Measurements from ENCODE around the gene RGSL1.
"Not testable (repeated sequence)": the region's sequence is repeated elsewhere in the genome, so short reads cannot be mapped to it uniquely, and the experiment has no call there.

RGSL1 gene

GRCh38 chr1:182447124-182447523 lies 2.8 kb upstream of the RGSL1 start:
- not testable (repeated sequence) for DNase-seq

- no peak for DNase-seq
These were observed 2.3 kb upstream of the RGSL1 start for GRCh38 chr1:182447660-182448059.

- DNase-seq: no peak
These were observed 3.7 kb downstream of the RGSL1 start for GRCh38 chr1:182453631-182454030.

- DNase-seq: no peak
These were observed 7.9 kb downstream of the RGSL1 start for GRCh38 chr1:182457844-182458243.

- no peak for DNase-seq
These were observed 10.0 kb downstream of the RGSL1 start for GRCh38 chr1:182459949-182460348.

- DNase-seq: no peak
These were observed 10.6 kb downstream of the RGSL1 start for GRCh38 chr1:182460550-182460951.

GRCh38 chr1:182473556-182473955 lies 23.6 kb downstream of the RGSL1 start:
- DNase-seq: no peak

GRCh38 chr1:182476625-182477024 lies 26.7 kb downstream of the RGSL1 start:
- DNase-seq: no peak

GRCh38 chr1:182478238-182478637 lies 28.3 kb downstream of the RGSL1 start:
- no peak for DNase-seq

- DNase-seq: no peak
These were observed 34.1 kb downstream of the RGSL1 start for GRCh38 chr1:182484067-182484466.

GRCh38 chr1:182484531-182485257 lies 34.7 kb downstream of the RGSL1 start:
- peak; percentile 4 for DNase-seq

- DNase-seq: no peak
These were observed 35.9 kb downstream of the RGSL1 start for GRCh38 chr1:182485861-182486260.

GRCh38 chr1:182488803-182489202 lies 38.9 kb downstream of the RGSL1 start:
- DNase-seq: no peak

GRCh38 chr1:182493063-182493462 lies 43.1 kb downstream of the RGSL1 start:
- no peak for DNase-seq

- DNase-seq: no peak
These were observed 45.1 kb downstream of the RGSL1 start for GRCh38 chr1:182495002-182495401.

- DNase-seq: no peak
These were observed 45.7 kb downstream of the RGSL1 start for GRCh38 chr1:182495693-182496092.

GRCh38 chr1:182507685-182508084 lies 57.7 kb downstream of the RGSL1 start:
- DNase-seq: no peak

GRCh38 chr1:182515556-182515955 lies 65.6 kb downstream of the RGSL1 start:
- DNase-seq: no peak

GRCh38 chr1:182520736-182521135 lies 70.8 kb downstream of the RGSL1 start:
- DNase-seq: no peak

- DNase-seq: no peak
These were observed 75.4 kb downstream of the RGSL1 start for GRCh38 chr1:182525342-182525741.

- no peak for DNase-seq
These were observed 77.7 kb downstream of the RGSL1 start for GRCh38 chr1:182527680-182528079.

- DNase-seq: not testable (repeated sequence)
These were observed 78.3 kb downstream of the RGSL1 start for GRCh38 chr1:182528206-182528605.

- DNase-seq: no peak
These were observed 84.0 kb downstream of the RGSL1 start for GRCh38 chr1:182533896-182534295.

- DNase-seq: no peak
These were observed 99.4 kb downstream of the RGSL1 start for GRCh38 chr1:182549346-182549745.

GRCh38 chr1:182549811-182550210 lies 99.9 kb downstream of the RGSL1 start:
- DNase-seq: no peak
